ENCODE data around the gene STARD13.

Gene STARD13

GRCh38 chr13:33308863-33309262 lies 23.3 kb upstream of the STARD13 start:
- no peak for DNase-seq (ENCODE audit: low spot score)
- FAIRE-seq: no peak

- FAIRE-seq: no peak
- DNase-seq (ENCODE audit: low spot score): no peak
Observed at GRCh38 chr13:33307843-33308242, 22.3 kb upstream of the STARD13 start.

GRCh38 chr13:33303855-33304597 lies 18.5 kb upstream of the STARD13 start:
- DNase-seq (ENCODE audit: low spot score): no peak
- no peak for FAIRE-seq

- no peak for DNase-seq (ENCODE audit: low spot score)
- no peak for FAIRE-seq
Observed at GRCh38 chr13:33299626-33300025, 14.1 kb upstream of the STARD13 start.

- FAIRE-seq (no peak), DNase-seq (ENCODE audit: low spot score) (no peak)
Observed at GRCh38 chr13:33296793-33297425, 11.4 kb upstream of the STARD13 start.

- no peak for DNase-seq (ENCODE audit: low spot score)
- FAIRE-seq: no peak
Observed at GRCh38 chr13:33292712-33293111, 7.2 kb upstream of the STARD13 start.

GRCh38 chr13:33290421-33290965 lies 4.9 kb upstream of the STARD13 start:
- FAIRE-seq: no peak
- DNase-seq (ENCODE audit: low spot score): no peak

- DNase-seq (ENCODE audit: low spot score) (no peak), FAIRE-seq (no peak)
Observed at GRCh38 chr13:33289966-33290365, 4.4 kb upstream of the STARD13 start.

GRCh38 chr13:33287142-33287882 lies 1.8 kb upstream of the STARD13 start:
- FAIRE-seq (no peak), DNase-seq (ENCODE audit: low spot score) (no peak)

GRCh38 chr13:33286128-33286527 lies 573 bp upstream of the STARD13 start:
- no peak for DNase-seq (ENCODE audit: low spot score)
- FAIRE-seq: no peak

GRCh38 chr13:33284916-33285315 lies 639 bp downstream of the STARD13 start:
- no peak for FAIRE-seq
- DNase-seq (ENCODE audit: low spot score): no peak

- FAIRE-seq: no peak
- DNase-seq (ENCODE audit: low spot score): no peak
Observed at GRCh38 chr13:33284031-33284430, 1.5 kb downstream of the STARD13 start.

- FAIRE-seq (no peak), DNase-seq (ENCODE audit: low spot score) (no peak)
Observed at GRCh38 chr13:33283195-33283911, 2.2 kb downstream of the STARD13 start.

- DNase-seq (ENCODE audit: low spot score) (no peak), FAIRE-seq (no peak)
Observed at GRCh38 chr13:33281951-33282595, 3.5 kb downstream of the STARD13 start.

GRCh38 chr13:33280923-33281322 lies 4.6 kb downstream of the STARD13 start:
- DNase-seq (ENCODE audit: low spot score): no peak
- FAIRE-seq: no peak

GRCh38 chr13:33280279-33280905 lies 5.2 kb downstream of the STARD13 start:
- DNase-seq (ENCODE audit: low spot score) (no peak), FAIRE-seq (no peak)

- peak; percentile 35 for DNase-seq (ENCODE audit: low spot score)
- FAIRE-seq: no peak
Observed at GRCh38 chr13:33279414-33280278, 5.9 kb downstream of the STARD13 start.

- FAIRE-seq (no peak), DNase-seq (ENCODE audit: low spot score) (no peak)
Observed at GRCh38 chr13:33278913-33279312, 6.6 kb downstream of the STARD13 start.

- DNase-seq (ENCODE audit: low spot score): no peak
- no peak for FAIRE-seq
Observed at GRCh38 chr13:33277946-33278345, 7.6 kb downstream of the STARD13 start.

All from urothelium cell line (cell line).